H1 (cell line): ENCODE measurements around the gene SEZ6L. TPM values are rescaled to one million over a fixed set of nuclear protein-coding genes. Genes with fewer than 3 reads are reported as not detected.

Source experiments
- CTCF ChIA-PET: fragments of 300-600 bp; sonication (Branson Sonifier 250); formaldehyde crosslinking; loops from one replicate; lab custom pipeline; 2021; ENCODE audit not compliant: partially characterized antibody; lab: Charles Lee
- POLR2A ChIA-PET: fragments of 300-600 bp; sonication (Branson Sonifier 250); formaldehyde crosslinking; loops from one replicate; lab custom pipeline; 2021; ENCODE audit warnings: inconsistent platforms; ENCODE audit not compliant: partially characterized antibody; lab: Charles Lee
- DNase-seq, 2 experiments: peaks; one replicate each; pipeline versions ENCODE4 v3.0.0 to v3.0.0-alpha.2; 2010 to 2022; ENCODE audit warnings: low spot score in 2 of 2, low read depth in 1 of 2, mixed read lengths in 1 of 2
- FAIRE-seq: peaks from 2 replicates; lab custom pipeline; 2011; peaks lifted over from hg19 to GRCh38; lab: Jason Lieb, UNC
- H2AFZ ChIP-seq: 2 replicates; pipeline ENCODE4 v1.8.1; 2012; ENCODE audit warnings: low read length, inconsistent platforms
- H2AK5ac ChIP-seq: 2 replicates; pipeline ENCODE4 v1.6.1; 2013; ENCODE audit warnings: low read depth, low read length
- H2BK120ac ChIP-seq: replicated peaks from 2 replicates; pipeline ENCODE3; 2013; ENCODE audit warnings: low read depth, low read length, inconsistent platforms
- H2BK12ac ChIP-seq: 2 replicates; pipeline ENCODE4 v1.6.1; 2013; ENCODE audit warnings: low read depth, low read length
- H2BK15ac ChIP-seq: 2 replicates; pipeline ENCODE4 v1.6.1; 2013; ENCODE audit warnings: low read length
- H2BK20ac ChIP-seq: 2 replicates; pipeline ENCODE4 v1.6.1; 2013; ENCODE audit warnings: low read length
- H2BK5ac ChIP-seq: 2 replicates; pipeline ENCODE4 v1.6.1; 2013; ENCODE audit warnings: low read depth, low read length
- H3K14ac ChIP-seq: 2 replicates; pipeline ENCODE4 v1.6.1; 2013; ENCODE audit warnings: inconsistent platforms; ENCODE audit not compliant: insufficient read length
- H3K18ac ChIP-seq: 2 replicates; pipeline ENCODE4 v1.6.1; 2013; ENCODE audit warnings: low read length; ENCODE audit errors: extremely low read depth
- H3K23ac ChIP-seq: 2 replicates; pipeline ENCODE4 v1.6.1; 2013; ENCODE audit warnings: inconsistent platforms; ENCODE audit not compliant: insufficient read length
- H3K23me2 ChIP-seq: 2 replicates; pipeline ENCODE4 v1.6.1; 2013; ENCODE audit warnings: low read depth, low read length
- H3K27ac ChIP-seq: 2 replicates; pipeline ENCODE4 v1.6.1; 2011; ENCODE audit warnings: low read depth, low read length, inconsistent platforms
- H3K27me3 ChIP-seq, 4 experiments: replicated peaks in 1 of 4; 1 replicate in 1 of 4; 2 replicates in 3 of 4; pipeline versions ENCODE4 v1.6.1 to v1.8.1; 2011 to 2013; ENCODE audit warnings: low read length in 3 of 4, mild to moderate bottlenecking in 3 of 4, inconsistent platforms in 2 of 4, mixed read lengths in 2 of 4, moderate library complexity in 1 of 4; ENCODE audit not compliant: control insufficient read depth in 3 of 4, insufficient read depth in 3 of 4; ENCODE audit errors: extremely low read depth in 1 of 4
- H3K36me3 ChIP-seq, 4 experiments: 2 replicates each; pipeline versions ENCODE4 v1.6.1 to v1.8.1; 2011 to 2013; ENCODE audit warnings: mild to moderate bottlenecking in 4 of 4, low read length in 3 of 4, moderate library complexity in 2 of 4, control low read depth in 1 of 4, inconsistent platforms in 1 of 4; ENCODE audit not compliant: insufficient read depth in 4 of 4, control insufficient read depth in 2 of 4
- H3K4ac ChIP-seq: replicated peaks from 2 replicates; pipeline ENCODE3; 2013; ENCODE audit warnings: low read length, low read depth, mixed read lengths, inconsistent platforms; ENCODE audit not compliant: insufficient read length
- H3K4me1 ChIP-seq, 4 experiments: replicated peaks in 1 of 4; 1 replicate in 1 of 4; 2 replicates in 3 of 4; pipeline versions ENCODE4 v1.6.1 to v1.8.1; 2011 to 2013; ENCODE audit warnings: low read length in 3 of 4, inconsistent platforms in 2 of 4, mixed read lengths in 1 of 4; ENCODE audit not compliant: insufficient read depth in 4 of 4, control insufficient read depth in 3 of 4
- H3K4me2 ChIP-seq, 2 experiments: 2 replicates each; pipeline versions ENCODE4 v1.6.1 to v1.8.1; 2011 to 2013; ENCODE audit warnings: low read depth in 2 of 2, low read length in 2 of 2, control low read depth in 1 of 2, inconsistent platforms in 1 of 2, mild to moderate bottlenecking in 1 of 2; ENCODE audit not compliant: insufficient read depth in 1 of 2
- H3K4me3 ChIP-seq, 4 experiments: fragments of 200-600, 300-600 bp in 1 of 4; sonication (generic), shearing (Covaris generic), sonication (Bioruptor Twin) in 1 of 4; 2 replicates each; pipeline versions ENCODE4 v1.5.1 to v1.8.1; 2011 to 2016; ENCODE audit warnings: low read length in 4 of 4, low read depth in 3 of 4, control low read depth in 2 of 4, inconsistent platforms in 2 of 4, mild to moderate bottlenecking in 2 of 4, mixed read lengths in 1 of 4, moderate library complexity in 1 of 4; ENCODE audit not compliant: insufficient read depth in 2 of 4; ENCODE audit errors: extremely low read depth in 1 of 4
- H3K56ac ChIP-seq: replicated peaks from 2 replicates; pipeline ENCODE3; 2013; ENCODE audit warnings: low read depth, mild to moderate bottlenecking, mixed read lengths, low read length, inconsistent platforms; ENCODE audit not compliant: insufficient read length
- H3K79me1 ChIP-seq: 2 replicates; pipeline ENCODE4 v1.6.1; 2013; ENCODE audit warnings: low read depth, low read length, control low read depth
- H3K79me2 ChIP-seq, 2 experiments: 2 replicates each; pipeline versions ENCODE4 v1.6.1 to v1.8.1; 2012 to 2013; ENCODE audit warnings: low read length in 2 of 2, mild to moderate bottlenecking in 2 of 2, inconsistent platforms in 1 of 2; ENCODE audit not compliant: insufficient read depth in 2 of 2, control insufficient read depth in 1 of 2
- H3K9ac ChIP-seq, 4 experiments: replicated peaks in 1 of 4; 1 replicate in 1 of 4; 2 replicates in 3 of 4; pipeline versions ENCODE4 v1.6.1 to v1.8.1; 2011 to 2013; ENCODE audit warnings: low read depth in 3 of 4, low read length in 3 of 4, control low read depth in 2 of 4, mild to moderate bottlenecking in 2 of 4, moderate library complexity in 2 of 4, inconsistent platforms in 1 of 4; ENCODE audit errors: extremely low read depth in 1 of 4
- H3K9me3 ChIP-seq, 2 experiments: 2 replicates each; pipeline versions ENCODE4 v1.6.1 to v1.8.1; 2012 to 2013; ENCODE audit warnings: mild to moderate bottlenecking in 2 of 2, moderate library complexity in 2 of 2, control low read depth in 1 of 2, inconsistent platforms in 1 of 2, low read depth in 1 of 2, low read length in 1 of 2, mixed read lengths in 1 of 2; ENCODE audit not compliant: insufficient read depth in 2 of 2
- H4K20me1 ChIP-seq, 2 experiments: replicated peaks in 1 of 2; 2 replicates each; pipeline versions ENCODE3 to v1.8.1; 2011 to 2013; ENCODE audit warnings: inconsistent platforms in 2 of 2, low read length in 2 of 2, mild to moderate bottlenecking in 1 of 2; ENCODE audit not compliant: insufficient read depth in 2 of 2, control insufficient read depth in 1 of 2
- H4K5ac ChIP-seq: 2 replicates; pipeline ENCODE4 v1.6.1; 2013; ENCODE audit warnings: low read length, low read depth, mixed read lengths, inconsistent platforms; ENCODE audit not compliant: insufficient read length
- H4K8ac ChIP-seq: 2 replicates; pipeline ENCODE4 v1.8.0; 2013; ENCODE audit warnings: mild to moderate bottlenecking, moderate library complexity, low read length, inconsistent platforms; ENCODE audit not compliant: insufficient read depth; ENCODE audit errors: extremely low read depth
- H4K91ac ChIP-seq: replicated peaks from 2 replicates; pipeline ENCODE3; 2013; ENCODE audit warnings: low read length, mixed read lengths, inconsistent platforms; ENCODE audit not compliant: insufficient read length
- NANOG ChIP-seq: IDR thresholded peaks from 2 replicates; pipeline ENCODE4 v1.6.1; 2011; ENCODE audit warnings: low read length, low read depth, mild to moderate bottlenecking, inconsistent platforms; ENCODE audit not compliant: insufficient read depth, poor library complexity, severe bottlenecking
- TEAD4 ChIP-seq: IDR thresholded peaks from 2 replicates; pipeline ENCODE4 v1.6.1; 2012; ENCODE audit warnings: low read depth, low read length, inconsistent platforms, mixed read lengths
- WGBS, 2 experiments: shearing (Covaris generic) in 1 of 2; methylation state at CpG; one replicate each; pipeline versions ENCODE4 v1.1.6 to v1.1.7; 2013 to 2015; ENCODE audit warnings: low lambda C conversion rate in 2 of 2, mixed read lengths in 2 of 2, inconsistent platforms in 1 of 2, low coverage in 1 of 2, missing lambda C conversion rate in 1 of 2; ENCODE audit not compliant: insufficient replicate concordance in 2 of 2, insufficient coverage in 1 of 2, insufficient read length in 1 of 2; ENCODE audit errors: extremely low coverage in 1 of 2, missing lambda C conversion rate in 1 of 2; 5-methylcytosine and 5-hydroxymethylcytosine counted together
- polyA plus RNA-seq, 7 experiments: library from polyadenylated mRNA; depleted of rRNA in 3 of 7; stranded (reverse) in 5 of 7; unstranded in 2 of 7; fragments of >200 nt in 5 of 7; fragments of 200-250 nt in 2 of 7; gene quantifications; 1 replicate in 5 of 7; 2 replicates in 1 of 7; 4 replicates in 1 of 7; pipeline versions ENCODE4 v1.2.1 to v1.2.3, GENCODE V29; 2011 to 2013; ENCODE audit warnings: missing spikeins in 2 of 7, mixed read lengths in 2 of 7
- total RNA-seq: library from RNA; stranded (reverse); fragmentation: NEBNext Ultra II Directional; extraction: Animal tissue kit (Norgen Biotek cat#: 25700); gene quantifications from 2 replicates; pipeline ENCODE4 v1.2.1, GENCODE V29; 2021

The SEZ6L gene
- total and polyA plus RNA-seq, 2 of the 8 experiments (the other 6 are each of a cell fraction or from before 2014, with no cell fraction given): 0.06 to 0.33 TPM

DNA sequence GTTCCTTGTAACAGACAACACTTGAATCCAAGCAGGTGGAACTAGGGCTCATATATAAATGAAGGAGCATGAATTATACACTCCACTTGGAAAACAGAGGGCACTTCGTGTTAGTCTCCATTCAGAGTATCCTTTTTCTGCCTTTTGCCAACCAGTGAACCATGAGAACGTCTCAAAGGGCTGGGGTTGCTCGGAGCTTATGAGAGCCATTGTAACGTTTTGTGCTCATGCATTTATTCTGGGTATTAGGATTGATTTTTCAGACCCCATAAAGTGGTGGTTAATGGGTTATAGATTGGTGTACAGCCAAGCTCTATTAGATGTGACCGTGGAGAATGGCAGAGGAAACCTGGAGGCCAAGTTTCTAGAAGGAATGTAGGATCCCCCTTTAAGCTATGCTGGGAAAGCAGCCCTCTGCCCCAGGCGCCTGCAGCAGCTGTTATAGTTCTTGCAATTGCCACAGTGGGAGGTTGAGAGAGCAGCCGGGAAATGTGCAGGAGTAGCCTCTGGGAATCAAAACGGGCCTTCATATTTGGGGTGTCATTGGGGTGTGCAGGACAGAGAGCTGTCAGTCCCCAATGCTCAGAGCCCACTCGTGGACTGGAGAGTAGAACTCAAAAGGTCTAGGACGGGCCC lies 205.2 kb downstream of the SEZ6L start:
- H2BK120ac ChIP-seq: no peak overlapping the region
- H4K5ac ChIP-seq: no peak overlapping the region
- no peak overlapping the region for H4K91ac ChIP-seq
- no peak overlapping the region for H3K4me2 ChIP-seq
- H3K56ac ChIP-seq: no peak overlapping the region
- no peaks in the 10 kb centered on the region for H3K9me3 ChIP-seq
- no peak overlapping the region for H3K14ac ChIP-seq
- H3K4ac ChIP-seq: no peak overlapping the region
- no peak overlapping the region for H3K9ac ChIP-seq
- H3K36me3 ChIP-seq: no peaks in the 10 kb centered on the region
- no peak overlapping the region for H2BK15ac ChIP-seq
- H4K20me1 ChIP-seq: no peaks in the 10 kb centered on the region
- H2AK5ac ChIP-seq: no peak overlapping the region
- no peak overlapping the region for H3K23ac ChIP-seq
- FAIRE-seq: no peak
- DNase-seq: no peak
- no peaks in the 10 kb centered on the region for H3K79me1 ChIP-seq
- CTCF ChIA-PET: interaction anchor here (0.6 to 8.4 kb wide), 8 partner anchors 9 to 87 kb away, joined by 3 to 55 read pairs (median 5); no protein-coding TSS in a partner anchor
- peaks cover 3% of the 10 kb centered on the region; the same call in 1 of the 2 replicates for H3K23me2 ChIP-seq
- 69% methylated on average over 10 of the region's 10 CpGs; no CpG with 5 or more reads in 1 of the 2 experiments for WGBS, 2 experiments
- H3K79me2 ChIP-seq: no peaks in the 10 kb centered on the region
- no peak overlapping the region for H2AFZ ChIP-seq
- H2BK12ac ChIP-seq: no peak overlapping the region
- H2BK20ac ChIP-seq: no peak overlapping the region
- H3K18ac ChIP-seq: no peak overlapping the region
- POLR2A ChIA-PET: no interaction called here
- H3K4me1 ChIP-seq: peaks cover 0 to 4% (median 0%) of the 10 kb centered on the region in 4 experiments; a peak in 1 of 7 replicates
- no peak overlapping the region for H2BK5ac ChIP-seq
- no peaks in the 10 kb centered on the region for H3K27me3 ChIP-seq
- no peak overlapping the region for H4K8ac ChIP-seq
- no peak overlapping the region for H3K4me3 ChIP-seq
- H3K27ac ChIP-seq: no peak overlapping the region
- TF ChIP-seq NANOG: no peak
- no peak for TF ChIP-seq TEAD4
